ENCODE data around the gene SLCO6A1.
"Not testable (repeated sequence)": the region's sequence is repeated elsewhere in the genome, so short reads cannot be mapped to it uniquely, and the experiment has no call there.

SLCO6A1 gene

DNA sequence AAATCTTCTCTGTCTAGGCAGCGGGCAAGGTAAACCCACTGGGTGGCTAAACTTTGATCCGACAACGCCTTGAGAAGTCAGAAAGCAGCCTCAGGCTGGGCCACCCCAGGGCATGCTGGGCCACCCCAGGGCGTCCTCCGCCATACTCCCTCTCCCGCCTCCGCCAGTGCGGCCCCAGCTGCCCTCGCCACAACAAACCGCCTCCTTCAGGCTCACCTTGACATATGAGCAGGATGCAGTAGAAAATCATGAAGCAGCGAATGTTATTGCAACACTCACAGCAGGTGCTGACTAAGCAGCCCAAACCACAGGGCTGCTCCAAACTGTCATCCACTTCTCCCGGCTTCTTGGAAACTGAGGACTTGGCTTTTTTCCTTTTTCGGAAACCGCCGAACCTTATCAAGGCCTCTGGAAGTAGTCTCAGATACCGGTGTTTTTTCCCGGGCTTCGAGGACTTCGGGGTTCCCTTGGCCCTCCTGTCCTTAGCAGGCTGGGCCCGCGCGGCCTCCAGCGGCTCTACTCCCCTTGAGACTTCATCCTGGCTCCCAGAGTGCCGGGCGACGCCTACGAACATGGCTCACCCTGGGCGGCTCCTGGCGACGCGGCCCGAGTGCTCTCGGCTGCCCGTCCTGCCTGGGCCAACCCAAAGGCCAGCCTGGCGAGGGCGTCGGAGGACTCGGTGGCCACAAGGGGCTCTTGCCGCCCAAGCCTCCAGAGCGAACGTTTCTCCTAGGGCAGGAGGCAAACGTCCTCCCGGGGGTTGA lies at the start of gene SLCO6A1:
Gene SLCO6A1 (minus strand): TSS at position 731 of the 764 bp plus-strand sequence. CDS start 157 bp downstream, at position 574.
- DNase-seq (ENCODE audit: low spot score), result no peak

GRCh38 chr5:102547141-102548035 lies 48.6 kb upstream of the SLCO6A1 start:
- no peak for DNase-seq (ENCODE audit: low spot score)

DNA sequence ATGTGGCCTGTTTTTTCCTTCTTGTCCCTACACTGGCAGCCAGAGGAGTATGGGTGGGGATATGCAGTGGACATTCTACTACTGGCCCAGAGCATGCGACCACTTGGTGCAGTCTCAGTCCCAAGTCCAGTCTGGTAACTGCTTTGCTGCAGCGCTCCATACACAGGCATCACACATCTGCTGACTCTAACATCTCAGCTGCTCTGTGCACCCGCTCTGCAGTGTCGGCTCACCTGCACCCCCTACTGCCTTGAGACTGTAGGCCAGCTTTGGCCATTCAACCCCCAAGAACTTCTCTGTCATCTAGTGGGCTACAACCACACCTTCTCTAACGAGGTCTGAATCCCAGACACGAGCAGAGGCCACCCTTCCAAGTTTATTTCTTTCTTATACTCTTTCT lies 46.4 kb upstream of the SLCO6A1 start:
- DNase-seq (ENCODE audit: low spot score), result no peak

- DNase-seq (ENCODE audit: low spot score), result no peak
Measured at GRCh38 chr5:102542057-102542456, 43.3 kb upstream of the SLCO6A1 start.

- no peak for DNase-seq (ENCODE audit: low spot score)
Measured at GRCh38 chr5:102539996-102540728, 41.4 kb upstream of the SLCO6A1 start.

- no peak for DNase-seq (ENCODE audit: low spot score)
Measured at GRCh38 chr5:102539562-102539961, 40.8 kb upstream of the SLCO6A1 start.

- no peak for DNase-seq (ENCODE audit: low spot score)
Measured at GRCh38 chr5:102537011-102537410, 38.2 kb upstream of the SLCO6A1 start.

DNA sequence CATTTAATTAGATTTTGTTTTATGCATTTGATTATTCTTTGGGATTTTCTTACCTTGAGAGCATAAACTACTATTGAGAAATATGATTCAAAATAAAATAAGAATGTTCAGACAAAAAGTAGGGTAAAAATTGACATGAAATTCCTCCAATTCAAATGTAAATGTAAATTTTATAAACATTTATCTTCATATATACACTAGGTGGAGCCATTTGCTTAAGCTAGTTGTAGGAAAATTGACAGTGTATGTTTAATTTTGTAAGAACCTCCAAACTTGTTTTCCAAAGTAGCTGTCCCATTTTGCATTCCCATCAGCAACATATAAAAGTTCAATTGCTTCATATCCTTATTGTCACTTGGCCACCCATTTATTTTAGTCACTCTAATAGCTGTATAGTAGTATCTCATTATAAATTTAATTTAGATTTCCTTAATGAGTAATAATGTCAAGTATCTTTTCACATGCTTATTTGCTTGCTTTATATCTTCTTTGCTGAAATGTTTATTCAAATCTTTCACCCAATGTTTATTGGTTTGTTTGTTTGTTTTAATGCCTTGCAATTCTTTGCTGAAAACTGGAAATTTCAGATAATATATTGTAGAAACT lies 37.6 kb upstream of the SLCO6A1 start:
- peak; percentile 7 for DNase-seq (ENCODE audit: low spot score)

GRCh38 chr5:102532123-102532522 lies 33.3 kb upstream of the SLCO6A1 start:
- no peak for DNase-seq (ENCODE audit: low spot score)

GRCh38 chr5:102531506-102531905 lies 32.7 kb upstream of the SLCO6A1 start:
- no peak for DNase-seq (ENCODE audit: low spot score)

DNA sequence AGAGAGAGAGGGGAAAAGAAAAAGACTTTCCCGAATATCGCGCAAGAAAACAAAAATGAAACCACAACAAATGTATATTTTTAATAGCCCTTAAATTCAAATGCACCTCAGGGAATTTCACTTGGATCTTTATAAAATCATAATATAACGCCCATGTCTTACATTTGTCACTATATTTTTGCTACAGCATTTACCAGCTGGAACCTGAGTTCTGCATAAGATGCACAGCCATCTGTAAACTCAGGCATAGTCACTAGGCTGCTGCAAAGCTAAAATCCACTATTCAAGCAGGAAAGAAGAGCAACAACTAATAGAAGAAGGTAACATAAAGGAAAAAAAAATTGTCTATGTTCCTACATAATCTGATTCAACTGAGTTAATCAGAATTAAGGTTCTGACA lies 30.6 kb upstream of the SLCO6A1 start:
- DNase-seq (ENCODE audit: low spot score), result no peak

- no peak for DNase-seq (ENCODE audit: low spot score)
Measured at GRCh38 chr5:102529031-102529430, 30.2 kb upstream of the SLCO6A1 start.

DNA sequence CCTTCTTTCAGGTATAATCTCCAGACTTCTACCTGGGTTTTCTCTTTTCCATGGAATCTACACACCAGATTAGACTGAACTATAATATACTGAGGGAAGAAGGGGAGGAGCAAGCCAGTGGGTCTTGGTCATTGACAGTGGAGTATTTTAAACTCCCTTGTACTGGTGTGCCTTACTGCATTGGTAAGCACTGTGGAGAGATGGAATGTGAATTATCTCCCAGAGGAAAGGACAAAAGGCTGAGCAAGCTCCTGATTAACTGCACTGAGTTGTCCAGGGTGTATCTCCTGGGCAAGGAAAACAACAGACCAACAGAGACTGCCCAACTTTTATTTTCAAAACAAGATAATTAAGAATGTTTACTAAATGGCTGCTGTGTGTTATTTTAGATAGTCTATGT lies 29.8 kb upstream of the SLCO6A1 start:
- no peak for DNase-seq (ENCODE audit: low spot score)

DNA sequence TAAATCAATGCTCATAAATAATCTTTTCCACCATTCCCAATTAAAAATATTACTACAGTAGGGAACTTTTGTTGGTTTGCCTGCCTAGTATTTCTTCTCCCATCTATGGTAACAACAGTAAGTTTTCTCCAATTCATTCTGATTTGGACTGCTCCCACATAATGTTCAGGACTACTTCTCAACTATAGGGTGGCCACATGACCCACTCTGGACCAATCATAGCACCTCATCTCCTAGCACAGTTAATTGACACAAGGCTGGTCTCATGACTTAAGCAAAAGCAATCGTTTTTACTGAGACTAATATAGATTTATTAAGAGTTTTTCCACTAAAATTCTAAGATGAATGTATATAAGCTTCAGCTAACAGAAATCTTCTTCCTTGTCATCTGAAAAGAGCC lies 28.7 kb upstream of the SLCO6A1 start:
- DNase-seq (ENCODE audit: low spot score), result no peak

DNA sequence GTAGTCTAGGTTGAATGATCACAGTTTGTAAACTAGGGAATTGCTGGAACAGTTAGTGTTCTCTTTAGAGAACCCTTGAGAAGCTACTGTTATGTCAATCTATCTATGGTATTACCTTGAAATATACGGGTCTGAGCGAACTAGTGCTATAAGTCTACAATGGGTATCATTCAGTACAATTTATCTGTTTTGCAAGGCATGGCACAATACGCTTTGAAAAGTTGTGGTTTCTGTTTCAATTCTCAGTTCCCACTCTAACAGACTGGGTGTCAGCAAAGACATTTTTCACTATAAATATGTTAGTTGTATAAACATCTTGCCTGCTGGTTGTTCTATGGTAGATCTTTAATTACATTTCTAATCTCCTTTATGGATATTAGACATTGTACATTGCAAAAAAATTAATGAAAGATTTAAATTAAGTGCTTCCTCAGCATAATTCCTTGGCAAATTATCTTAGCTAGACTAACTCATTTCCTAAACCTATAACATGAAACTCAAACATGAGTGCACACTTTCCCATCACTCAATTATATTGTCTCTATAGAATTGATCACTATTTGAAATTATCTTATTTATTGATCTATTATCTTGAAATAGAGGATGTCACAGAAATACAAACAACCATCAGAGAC lies 24.9 kb upstream of the SLCO6A1 start:
- no peak for DNase-seq (ENCODE audit: low spot score)

- DNase-seq (ENCODE audit: low spot score), result peak; percentile 85
Measured at GRCh38 chr5:102511666-102512065, 12.9 kb upstream of the SLCO6A1 start.

DNA sequence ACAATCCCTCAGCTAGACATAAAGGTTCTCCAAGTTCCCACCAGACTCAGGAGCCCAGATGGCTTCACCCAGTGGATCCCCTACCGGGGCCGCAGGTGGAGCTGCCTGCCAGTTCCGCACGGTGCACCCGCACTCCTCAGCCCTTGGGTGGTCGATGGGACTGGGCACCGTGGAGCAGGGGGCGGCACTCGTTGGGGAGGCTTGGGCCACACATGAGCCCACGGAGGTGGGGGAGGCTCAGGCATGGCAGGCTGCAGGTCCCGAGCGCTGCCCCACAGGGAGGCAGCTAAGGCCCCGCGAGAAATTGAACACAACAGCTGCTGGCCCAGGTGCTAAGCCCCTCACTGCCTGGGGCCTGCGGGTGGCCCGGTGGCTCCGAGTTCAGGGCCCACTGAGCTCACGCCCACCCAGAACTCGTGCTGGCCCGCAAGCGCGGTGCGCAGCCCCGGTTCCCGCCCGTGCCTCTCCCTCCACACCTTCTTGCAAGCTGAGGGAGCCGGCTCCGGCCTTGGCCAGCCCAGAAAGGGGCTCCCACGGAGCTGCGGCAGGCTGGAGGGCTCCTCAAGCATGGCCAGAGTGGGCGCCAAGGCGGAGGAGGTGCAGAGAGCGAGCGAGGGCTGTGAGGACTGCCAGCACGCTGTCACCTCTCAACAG lies 7.4 kb downstream of the SLCO6A1 start:
- not testable (repeated sequence) for DNase-seq (ENCODE audit: low spot score)

DNA sequence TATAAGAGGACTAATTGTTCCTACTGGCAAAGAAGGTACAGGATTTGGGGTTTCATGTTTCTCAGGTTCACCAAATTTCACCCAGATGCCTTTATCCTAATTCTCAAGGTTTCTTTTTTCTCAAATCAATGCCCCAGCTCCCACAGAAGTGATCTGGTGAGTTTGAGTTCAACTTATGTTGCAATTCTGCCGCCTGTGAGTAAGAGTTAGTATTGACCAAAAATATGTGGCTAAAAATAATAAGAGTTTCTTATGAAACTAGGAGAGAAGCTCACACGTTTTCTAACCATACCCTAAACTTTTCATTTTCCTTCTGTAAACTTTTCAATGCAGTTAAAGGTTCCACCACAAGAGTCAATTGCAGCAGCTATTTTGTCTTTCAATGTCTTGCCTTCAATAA lies 15.1 kb downstream of the SLCO6A1 start:
- no peak for DNase-seq (ENCODE audit: low spot score)

DNA sequence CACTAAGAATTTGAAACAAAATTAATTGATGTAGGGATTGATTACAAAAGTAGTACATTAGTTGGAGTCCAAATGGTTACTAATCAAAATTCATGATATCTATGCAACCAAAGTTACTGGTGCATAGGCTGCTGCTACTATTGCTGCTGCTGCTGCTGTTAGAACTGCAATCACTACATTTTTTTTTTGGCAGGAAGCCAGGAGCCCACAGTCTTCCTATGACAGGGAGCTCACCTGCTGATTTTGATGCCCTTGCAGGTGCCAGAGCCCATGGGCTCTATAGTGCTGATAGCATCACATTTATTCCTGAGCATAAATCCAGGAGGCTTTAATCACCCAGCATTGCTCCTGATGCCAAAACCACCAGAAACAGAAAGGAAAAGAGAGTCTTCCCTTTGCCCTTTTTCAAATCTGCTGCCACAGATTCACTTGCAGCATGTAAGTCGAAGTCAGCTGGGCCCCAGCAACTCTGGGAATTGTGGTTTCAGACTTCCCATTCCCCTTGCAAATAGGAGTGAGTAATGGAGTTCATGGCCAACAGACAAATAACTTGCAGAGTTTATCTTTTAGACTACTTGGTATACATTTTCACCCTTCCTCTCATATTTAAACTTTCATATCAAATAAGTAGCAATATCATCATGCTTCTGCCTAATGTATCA lies 17.6 kb downstream of the SLCO6A1 start:
- DNase-seq (ENCODE audit: low spot score), result no peak

GRCh38 chr5:102453716-102454115 lies 45.1 kb downstream of the SLCO6A1 start:
- no peak for DNase-seq (ENCODE audit: low spot score)

Measured in globus pallidus (tissue), 1 donor.